Aorta (tissue), 5 donors: ENCODE data around the gene GAS6. TPM values are rescaled to one million over a fixed set of nuclear protein-coding genes. Genes with fewer than 3 reads are reported as not detected.
A peak's percentile ranks its signal among the peaks of the same experiment; 100 is the strongest.
"Not testable (repeated sequence)": the region's sequence is repeated elsewhere in the genome, so short reads cannot be mapped to it uniquely, and the experiment has no call there.

Source experiments
- ATAC-seq: fragments of 200-7000 bp; cut with Tn5 transposase; one replicate; pipeline ENCODE4 v1.9.1; 2022; ENCODE audit warnings: moderate library complexity; ENCODE audit not compliant: low FRiP score
- DNase-seq, 2 donors: peaks; one replicate each; pipeline ENCODE4 v3.0.0-alpha.2; 2020
- H3K27ac ChIP-seq, 2 donors: one replicate each; pipeline ENCODE4 v1.5.1; 2013; ENCODE audit warnings: low read length in 2 of 2, mild to moderate bottlenecking in 2 of 2, moderate library complexity in 2 of 2, control low read depth in 1 of 2, inconsistent platforms in 1 of 2, low read depth in 1 of 2
- H3K27me3 ChIP-seq, 2 donors: one replicate each; pipeline ENCODE4 v1.6.1; 2013; ENCODE audit warnings: control low read depth in 1 of 2, low read length in 1 of 2, mild to moderate bottlenecking in 1 of 2, moderate library complexity in 1 of 2; ENCODE audit not compliant: insufficient read depth in 2 of 2, control insufficient read depth in 1 of 2
- H3K36me3 ChIP-seq, 2 donors: one replicate each; pipeline ENCODE4 v1.6.1; 2013; ENCODE audit warnings: control low read depth in 1 of 2, low read length in 1 of 2, mild to moderate bottlenecking in 1 of 2; ENCODE audit not compliant: insufficient read depth in 2 of 2, control insufficient read depth in 1 of 2
- H3K4me1 ChIP-seq, 2 donors: one replicate each; pipeline ENCODE4 v1.6.1; 2013; ENCODE audit warnings: low read length in 2 of 2, control low read depth in 1 of 2, mild to moderate bottlenecking in 1 of 2, moderate library complexity in 1 of 2; ENCODE audit not compliant: insufficient read depth in 2 of 2, control insufficient read depth in 1 of 2
- H3K4me3 ChIP-seq, 2 donors: one replicate each; pipeline ENCODE4 v1.5.1; 2013; ENCODE audit warnings: low read length in 2 of 2, control low read depth in 1 of 2, mild to moderate bottlenecking in 1 of 2
- H3K9me3 ChIP-seq: one replicate; pipeline ENCODE4 v1.6.1; 2013; ENCODE audit warnings: mild to moderate bottlenecking, low read length; ENCODE audit not compliant: control insufficient read depth
- WGBS, 2 donors: extraction: QIAGEN DNeasy Blood & Tissue Kit; methylation state at CpG; one replicate each; pipeline ENCODE4 v1.1.7; 2013; 5-methylcytosine and 5-hydroxymethylcytosine counted together
- intact Hi-C, 2 donors: fragments of 100-400 bp; cut with DNase I; formaldehyde crosslinking; loops; one replicate each; pipeline versions ENCODE4 v1.14.2 to v1.15.0; 2022
- polyA plus RNA-seq, 2 donors: library from polyadenylated mRNA; stranded (reverse); fragments of 200-250 nt; gene quantifications; one replicate each; pipeline ENCODE4 v1.2.3, GENCODE V29; 2013
- total RNA-seq, 2 donors: library from RNA; stranded (reverse); fragmentation: NEBNext Ultra II Directional; extraction: Animal tissue kit (Norgen Biotek cat#: 25700); gene quantifications; one replicate each; pipeline ENCODE4 v1.2.1, GENCODE V29; 2021
- donor health status: healthy with polysubstance abuse.
- donor health status: Bipolar disorder and iron deficiency.
- donor health status: DM: no; HTN: no; CAD: no.
- donor health status: DM: no; HTN: no; CAD: no.
- donor health status: DM: yes; HTN: yes; CAD: no.

Gene GAS6
- total and polyA plus RNA-seq, 4 donors: 244 to 509 (median 333) TPM

DNA sequence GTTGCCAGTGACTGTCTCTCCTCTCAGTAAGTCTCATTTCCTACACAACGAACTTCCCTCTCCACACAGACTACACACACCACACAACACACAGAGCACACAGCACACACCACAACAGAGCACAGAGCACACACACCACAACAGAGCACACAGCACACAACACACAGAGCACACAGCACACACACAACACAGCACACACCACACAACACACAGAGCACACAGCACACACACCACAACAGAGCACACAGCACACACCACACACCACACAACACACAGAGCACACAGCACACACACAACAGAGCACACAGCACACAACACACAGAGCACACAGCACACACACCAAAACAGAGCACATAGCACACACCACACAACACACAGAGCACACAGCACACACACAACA, 68.5 kb downstream of the GAS6 start:
- ATAC-seq, H3K4me3 ChIP-seq, H3K36me3 ChIP-seq, DNase-seq, H3K27me3 ChIP-seq, H3K27ac ChIP-seq, H3K4me1 ChIP-seq, H3K9me3 ChIP-seq, intact Hi-C loops: not testable (repeated sequence)
- 14 to 27% methylated on average over 1 of the region's 1 CpG for WGBS, 2 donors

- H3K9me3 ChIP-seq: no peaks in the 10 kb centered on the region
- WGBS, 2 donors: 87 to 88% methylated on average over 24 of the region's 24 CpGs
- H3K4me1 ChIP-seq: no peaks in the 10 kb centered on the region
- no peak overlapping the region for H3K27ac ChIP-seq
- H3K36me3 ChIP-seq: no peaks in the 10 kb centered on the region
- no peak overlapping the region for H3K4me3 ChIP-seq
- intact Hi-C loops: no loop called here
- DNase-seq: peak in 1 of 2 donors; percentile 62
- no peaks in the 10 kb centered on the region for H3K27me3 ChIP-seq
- no peak for ATAC-seq
These were observed 69.1 kb downstream of the GAS6 start for GRCh38 chr13:113794764-113795173.

DNA sequence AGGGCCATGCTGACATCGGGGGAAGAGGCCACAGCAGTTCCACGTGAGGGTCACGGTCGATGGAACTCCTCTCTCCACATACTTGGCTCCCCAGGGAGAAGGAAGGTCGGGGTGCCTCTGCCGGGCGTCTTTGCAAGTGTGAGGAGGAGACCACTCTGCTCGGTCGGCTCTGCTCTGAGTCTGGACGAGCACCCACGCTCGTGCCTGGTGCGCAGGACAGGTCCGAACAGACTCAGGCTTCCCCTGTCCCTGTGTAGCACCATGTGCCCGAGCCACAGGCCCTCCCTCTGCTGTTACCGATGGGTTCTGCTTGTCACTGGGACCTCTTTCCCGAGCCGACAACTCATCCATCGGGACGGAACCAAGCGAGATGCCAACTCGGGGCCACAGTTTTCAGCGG, 69.8 kb downstream of the GAS6 start:
- no peak for ATAC-seq
- Histone ChIP-seq H3K4me3 (no peak overlapping the region), H3K36me3 (no peaks in the 10 kb centered on the region), H3K27me3 (no peaks in the 10 kb centered on the region), H3K27ac (no peak overlapping the region), H3K4me1 (no peaks in the 10 kb centered on the region), H3K9me3 (no peaks in the 10 kb centered on the region)
- peak in 1 of 2 donors; percentile 71 for DNase-seq
- 88 to 90% methylated on average over 23 of the region's 23 CpGs for WGBS, 2 donors
- intact Hi-C loops: no loop called here

- Histone ChIP-seq H3K27me3 (no peaks in the 10 kb centered on the region), H3K36me3 (no peaks in the 10 kb centered on the region), H3K4me1 (no peaks in the 10 kb centered on the region), H3K9me3 (no peaks in the 10 kb centered on the region), H3K27ac (no peak overlapping the region), H3K4me3 (no peak overlapping the region)
- ATAC-seq (no peak), DNase-seq (peak in 1 of 2 donors; percentile 63)
- intact Hi-C loops: no loop called here
- WGBS, 2 donors: 94 to 95% methylated on average over 15 of the region's 15 CpGs
These were observed 70.2 kb downstream of the GAS6 start for GRCh38 chr13:113793718-113794085.

- Histone ChIP-seq H3K36me3 (no peaks in the 10 kb centered on the region), H3K4me3 (no peak overlapping the region), H3K27ac (no peak overlapping the region), H3K4me1 (no peaks in the 10 kb centered on the region), H3K27me3 (no peaks in the 10 kb centered on the region), H3K9me3 (no peaks in the 10 kb centered on the region)
- 80 to 81% methylated on average over 33 of the region's 33 CpGs for WGBS, 2 donors
- intact Hi-C loops: no loop called here
- DNase-seq (peak in 1 of 2 donors; percentile 59), ATAC-seq (peak; percentile 54)
These were observed 70.8 kb downstream of the GAS6 start for GRCh38 chr13:113792886-113793717.

DNA sequence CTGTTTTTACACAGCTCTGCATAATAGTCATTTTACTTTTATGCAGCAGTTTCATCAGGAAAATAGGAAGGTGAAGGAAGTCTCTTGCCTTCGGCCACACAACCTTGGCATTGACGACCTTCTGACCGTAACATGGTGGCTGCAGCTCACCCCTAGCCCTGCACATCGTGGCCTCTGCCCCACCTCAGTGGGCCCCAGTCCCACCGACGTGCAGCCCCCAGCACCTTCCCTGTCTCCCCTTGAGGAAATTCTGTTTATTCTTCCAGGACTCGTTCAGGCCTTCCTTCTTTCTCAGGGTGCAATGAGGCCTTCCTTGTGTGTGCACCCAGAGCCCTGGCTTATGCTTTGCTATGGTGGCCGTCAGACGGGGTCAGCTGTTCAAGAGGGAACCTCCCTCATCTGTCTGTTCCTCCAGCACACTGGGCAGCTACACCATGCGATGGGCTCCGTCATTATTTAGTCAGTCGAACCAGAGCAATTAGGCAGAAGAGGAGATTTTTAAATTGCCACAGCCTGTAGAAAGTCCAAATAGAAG, 71.6 kb downstream of the GAS6 start:
- H3K36me3 ChIP-seq: no peaks in the 10 kb centered on the region
- 63 to 75% methylated on average over 12 of the region's 12 CpGs for WGBS, 2 donors
- ATAC-seq (no peak), DNase-seq (no peak)
- H3K9me3 ChIP-seq: no peaks in the 10 kb centered on the region
- intact Hi-C loops: no loop called here
- no peaks in the 10 kb centered on the region for H3K4me1 ChIP-seq
- no peak overlapping the region for H3K4me3 ChIP-seq
- H3K27ac ChIP-seq: no peak overlapping the region
- H3K27me3 ChIP-seq: no peaks in the 10 kb centered on the region

DNA sequence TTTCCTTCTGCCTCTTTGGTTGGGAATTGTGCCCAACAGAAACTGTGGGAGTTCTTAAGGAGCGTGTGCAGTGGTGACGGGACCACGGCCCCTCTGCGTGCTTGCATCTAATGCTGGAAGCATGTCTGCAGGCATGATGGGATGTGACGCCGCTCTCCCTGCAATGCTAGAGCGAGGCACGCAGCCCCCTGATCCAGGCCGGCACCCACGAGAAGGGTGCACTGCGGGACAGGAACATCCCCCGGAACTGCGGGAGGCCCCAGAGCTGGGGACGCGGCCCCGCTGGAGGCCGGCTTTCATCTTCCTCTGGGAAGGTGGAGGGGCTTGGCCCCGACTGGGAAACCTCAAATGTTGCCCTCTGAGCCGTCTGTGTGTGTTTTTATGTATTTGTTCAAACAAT, 72.1 kb downstream of the GAS6 start:
- no peak for ATAC-seq
- H3K27me3 ChIP-seq: no peaks in the 10 kb centered on the region
- intact Hi-C loops: no loop called here
- no peak overlapping the region for H3K27ac ChIP-seq
- H3K36me3 ChIP-seq: no peaks in the 10 kb centered on the region
- DNase-seq: peak in 1 of 2 donors; percentile 61
- no peaks in the 10 kb centered on the region for H3K4me1 ChIP-seq
- 74 to 81% methylated on average over 19 of the region's 19 CpGs for WGBS, 2 donors
- no peak overlapping the region for H3K4me3 ChIP-seq
- no peaks in the 10 kb centered on the region for H3K9me3 ChIP-seq

DNA sequence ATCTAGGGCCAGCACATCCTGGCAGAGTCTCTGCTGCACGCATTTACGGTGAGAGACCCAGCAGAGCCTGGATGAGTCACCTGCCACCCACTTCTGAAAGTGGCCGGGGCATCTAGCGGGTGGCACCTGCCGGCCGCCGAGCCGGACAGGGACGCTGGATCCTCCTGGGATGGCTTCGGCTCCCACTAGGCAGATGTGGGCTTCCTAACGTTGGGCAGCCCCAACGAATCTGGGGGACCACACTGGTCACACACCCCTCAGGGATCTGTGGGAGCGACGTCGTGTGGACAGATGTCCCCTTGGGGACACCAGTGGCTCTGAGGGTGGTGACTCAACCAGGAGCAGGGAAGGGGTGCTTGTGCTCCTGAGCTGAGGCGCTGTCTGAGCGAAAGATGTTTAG, 72.7 kb downstream of the GAS6 start:
- Histone ChIP-seq H3K4me1 (no peaks in the 10 kb centered on the region), H3K4me3 (no peak overlapping the region), H3K36me3 (peaks cover 0 to under 1% of the 10 kb centered on the region in 2 donors), H3K27me3 (no peaks in the 10 kb centered on the region), H3K9me3 (no peaks in the 10 kb centered on the region), H3K27ac (no peak overlapping the region)
- ATAC-seq (no peak), DNase-seq (peak in 1 of 2 donors; percentile 58)
- intact Hi-C loops: no loop called here
- WGBS, 2 donors: 77 to 81% methylated on average over 17 of the region's 17 CpGs

- intact Hi-C loops, H3K36me3 ChIP-seq, H3K4me3 ChIP-seq, ATAC-seq, DNase-seq, H3K9me3 ChIP-seq, H3K4me1 ChIP-seq, H3K27ac ChIP-seq, H3K27me3 ChIP-seq: not testable (repeated sequence)
- 86 to 93% methylated on average over 11 to 13 of the region's 13 CpGs for WGBS, 2 donors
These were observed 73.9 kb downstream of the GAS6 start for GRCh38 chr13:113789931-113790330.
